Cardiac fibroblast (primary cell): Measurements from ENCODE around the gene GRHPR.

Experiments used
- DNase-seq, 2 donors: peaks; one replicate each; pipeline versions ENCODE4 v3.0.0 to v3.0.0-alpha.2; 2010; ENCODE audit warnings: low read depth in 2 of 2
- H3K4me3 ChIP-seq, 2 donors: replicated peaks in 1 of 2; 1 replicate in 1 of 2; 2 replicates in 1 of 2; pipeline ENCODE4 v1.5.1; 2011; ENCODE audit warnings: low read depth in 2 of 2, low read length in 2 of 2, mild to moderate bottlenecking in 2 of 2, moderate library complexity in 1 of 2
- TF ChIP-seq, protein P1 (sequence below): IDR thresholded peaks from one replicate; pipeline ENCODE4 v1.5.1; 2011; ENCODE audit warnings: low read depth, mild to moderate bottlenecking, low read length, inconsistent platforms

The GRHPR gene

DNA sequence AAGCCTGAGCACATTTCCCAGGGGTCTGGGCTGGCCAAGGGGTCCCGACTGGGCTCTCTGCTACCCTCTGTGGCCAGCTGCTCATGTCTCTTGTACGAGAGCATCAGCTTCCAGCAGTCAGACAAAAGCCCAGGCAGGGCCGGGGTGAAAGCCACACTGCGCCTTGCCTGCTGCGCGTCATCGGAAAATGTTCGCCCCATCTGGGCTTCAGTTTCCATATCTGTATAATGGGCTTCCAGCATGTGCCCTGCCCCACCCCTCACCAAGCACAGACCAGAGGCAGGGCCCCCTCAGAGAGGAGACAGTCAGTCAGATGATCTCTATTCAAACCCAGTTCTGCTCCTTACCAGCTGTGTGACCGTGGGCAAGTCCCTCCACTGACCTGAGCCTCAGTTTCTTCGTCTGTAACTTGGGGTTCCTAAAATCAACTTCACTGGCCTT, 8.0 kb upstream of the GRHPR start:
- TF ChIP-seq, protein P1, sequence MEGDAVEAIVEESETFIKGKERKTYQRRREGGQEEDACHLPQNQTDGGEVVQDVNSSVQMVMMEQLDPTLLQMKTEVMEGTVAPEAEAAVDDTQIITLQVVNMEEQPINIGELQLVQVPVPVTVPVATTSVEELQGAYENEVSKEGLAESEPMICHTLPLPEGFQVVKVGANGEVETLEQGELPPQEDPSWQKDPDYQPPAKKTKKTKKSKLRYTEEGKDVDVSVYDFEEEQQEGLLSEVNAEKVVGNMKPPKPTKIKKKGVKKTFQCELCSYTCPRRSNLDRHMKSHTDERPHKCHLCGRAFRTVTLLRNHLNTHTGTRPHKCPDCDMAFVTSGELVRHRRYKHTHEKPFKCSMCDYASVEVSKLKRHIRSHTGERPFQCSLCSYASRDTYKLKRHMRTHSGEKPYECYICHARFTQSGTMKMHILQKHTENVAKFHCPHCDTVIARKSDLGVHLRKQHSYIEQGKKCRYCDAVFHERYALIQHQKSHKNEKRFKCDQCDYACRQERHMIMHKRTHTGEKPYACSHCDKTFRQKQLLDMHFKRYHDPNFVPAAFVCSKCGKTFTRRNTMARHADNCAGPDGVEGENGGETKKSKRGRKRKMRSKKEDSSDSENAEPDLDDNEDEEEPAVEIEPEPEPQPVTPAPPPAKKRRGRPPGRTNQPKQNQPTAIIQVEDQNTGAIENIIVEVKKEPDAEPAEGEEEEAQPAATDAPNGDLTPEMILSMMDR = no peak
- no peak overlapping the region for H3K4me3 ChIP-seq
- DNase-seq = no peak

- TF ChIP-seq, protein P1 = peak; percentile 90
- no peak overlapping the region for H3K4me3 ChIP-seq
- DNase-seq = peak; percentile 81 to 83
Measured at GRCh38 chr9:37415011-37415719, 7.3 kb upstream of the GRHPR start.

DNA sequence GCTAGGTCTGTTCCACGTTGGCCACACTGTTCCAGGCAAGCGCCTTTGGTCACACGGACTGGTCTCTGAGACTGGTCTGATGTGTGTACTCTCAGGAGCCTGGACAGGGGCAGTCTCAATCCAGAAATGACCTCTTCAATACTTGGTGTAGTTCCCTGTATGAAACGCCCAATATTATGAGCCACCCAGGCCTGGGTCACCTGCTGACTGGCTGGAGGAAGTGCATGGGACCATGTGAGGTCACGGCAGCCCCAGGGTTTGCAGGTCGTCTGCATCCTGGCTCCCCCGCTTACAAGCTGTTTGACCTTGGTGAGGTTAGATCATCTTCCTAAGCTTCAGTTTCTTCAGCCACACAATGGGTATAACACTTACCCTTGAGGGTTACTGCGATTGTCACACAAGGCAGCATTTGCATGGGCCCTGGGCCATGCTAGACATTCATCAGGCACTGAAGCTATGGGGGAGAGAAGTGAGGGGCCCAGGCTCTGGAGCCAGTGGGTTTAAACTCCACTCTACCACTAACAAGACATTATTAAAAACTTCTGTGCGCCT, 5.2 kb upstream of the GRHPR start:
- TF ChIP-seq, protein P1 = no peak
- no peak for DNase-seq
- no peak overlapping the region for H3K4me3 ChIP-seq

DNA sequence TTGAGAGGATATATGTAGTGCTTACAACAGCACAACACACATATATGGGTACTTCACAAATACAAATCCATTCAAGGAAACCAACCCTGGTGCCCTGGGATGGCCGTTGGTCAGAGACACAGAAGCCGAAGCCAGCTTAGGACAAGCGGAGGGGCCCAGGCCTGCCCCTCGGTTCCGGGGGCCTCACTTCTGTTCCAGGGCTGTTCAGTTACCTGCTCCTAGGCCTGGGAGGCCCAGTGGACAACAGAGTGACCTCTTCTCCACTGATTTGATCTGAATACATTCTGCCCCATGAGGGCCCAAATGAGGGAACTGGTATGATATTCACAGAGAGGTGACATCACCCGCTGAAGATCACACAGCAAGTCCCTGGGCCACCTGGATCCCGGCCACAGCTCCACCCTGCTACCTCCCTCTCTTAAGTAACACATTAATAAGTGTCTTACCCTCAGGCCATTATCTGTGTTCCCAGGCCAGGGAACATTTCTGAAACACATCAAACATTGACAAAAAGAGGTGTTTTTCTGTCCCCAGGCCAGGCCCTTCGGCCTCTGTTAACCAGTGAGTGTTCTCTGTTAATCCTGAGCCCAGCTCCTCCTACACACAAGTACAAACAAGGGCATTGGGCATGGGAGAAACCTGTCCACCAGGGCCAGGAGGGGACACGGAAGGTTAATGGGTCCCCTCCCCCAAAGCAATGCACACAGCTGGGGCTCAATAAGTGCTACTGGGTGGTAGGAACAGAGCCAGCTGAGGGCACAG, 4.5 kb upstream of the GRHPR start:
- DNase-seq = no peak
- no peak overlapping the region for H3K4me3 ChIP-seq
- TF ChIP-seq, protein P1 = no peak

DNA sequence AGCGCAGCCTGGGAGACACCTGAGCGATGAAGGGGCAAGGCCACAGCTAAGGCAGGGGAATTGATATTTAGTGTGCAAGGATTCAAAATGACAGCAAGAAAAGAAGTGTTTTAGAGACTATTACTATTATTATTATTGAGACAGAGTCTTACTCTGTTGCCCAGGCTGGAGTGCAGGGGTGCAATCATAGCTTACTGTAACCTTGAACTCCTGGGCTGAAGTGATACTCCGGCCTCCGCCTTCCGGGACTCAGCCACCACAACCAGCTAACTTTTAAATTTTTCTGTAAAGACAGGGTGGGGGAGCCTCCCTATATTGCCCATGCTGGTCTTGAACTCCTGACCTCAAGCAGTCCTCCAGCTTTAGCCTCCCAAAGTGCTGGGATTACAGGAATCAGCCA, 3.3 kb upstream of the GRHPR start:
- TF ChIP-seq, protein P1 = no peak
- no peak overlapping the region for H3K4me3 ChIP-seq
- no peak for DNase-seq

- TF ChIP-seq, protein P1 = no peak
- no peak for DNase-seq
- no peak overlapping the region for H3K4me3 ChIP-seq
Measured at GRCh38 chr9:37420271-37421215, 2.0 kb upstream of the GRHPR start.
